HepG2 (cell line): Measurements from ENCODE around the gene CES2.

ENCODE experiments used
- CTCF ChIP-seq: sonication (generic); formaldehyde crosslinking; IDR thresholded peaks from 2 replicates; pipeline ENCODE4 v1.5.0; 2020; ENCODE audit warnings: mild to moderate bottlenecking, missing genetic modification reagents, moderate library complexity
- EP300 ChIP-seq, 3 experiments: sonication (generic) in 1 of 3; formaldehyde crosslinking in 1 of 3; IDR thresholded peaks; 2 replicates each; pipeline versions ENCODE4 v1.5.1 to v1.6.1; 2011 to 2020; ENCODE audit warnings: low read depth in 2 of 3, low read length in 2 of 3, borderline replicate concordance in 1 of 3, improper control_type of control experiment in 1 of 3, mild to moderate bottlenecking in 1 of 3, missing genetic modification reagents in 1 of 3, moderate library complexity in 1 of 3
- POLR2A ChIP-seq, 2 experiments: IDR thresholded peaks; 2 replicates each; pipeline ENCODE4 v1.6.1; 2011; ENCODE audit warnings: low read depth in 2 of 2, low read length in 2 of 2, mild to moderate bottlenecking in 1 of 2, moderate library complexity in 1 of 2; ENCODE audit not compliant: insufficient read depth in 1 of 2
- ZNF652 ChIP-seq: IDR thresholded peaks from 2 replicates; pipeline ENCODE4 v1.6.1; 2016; ENCODE audit warnings: low read depth, borderline replicate concordance
- TF ChIP-seq, protein P1 (sequence below), 2 experiments: IDR thresholded peaks; 2 replicates each; pipeline ENCODE4 v1.6.1; 2011 to 2012; ENCODE audit warnings: low read length in 2 of 2, borderline replicate concordance in 1 of 2, low read depth in 1 of 2, mild to moderate bottlenecking in 1 of 2, moderate library complexity in 1 of 2

DNA sequence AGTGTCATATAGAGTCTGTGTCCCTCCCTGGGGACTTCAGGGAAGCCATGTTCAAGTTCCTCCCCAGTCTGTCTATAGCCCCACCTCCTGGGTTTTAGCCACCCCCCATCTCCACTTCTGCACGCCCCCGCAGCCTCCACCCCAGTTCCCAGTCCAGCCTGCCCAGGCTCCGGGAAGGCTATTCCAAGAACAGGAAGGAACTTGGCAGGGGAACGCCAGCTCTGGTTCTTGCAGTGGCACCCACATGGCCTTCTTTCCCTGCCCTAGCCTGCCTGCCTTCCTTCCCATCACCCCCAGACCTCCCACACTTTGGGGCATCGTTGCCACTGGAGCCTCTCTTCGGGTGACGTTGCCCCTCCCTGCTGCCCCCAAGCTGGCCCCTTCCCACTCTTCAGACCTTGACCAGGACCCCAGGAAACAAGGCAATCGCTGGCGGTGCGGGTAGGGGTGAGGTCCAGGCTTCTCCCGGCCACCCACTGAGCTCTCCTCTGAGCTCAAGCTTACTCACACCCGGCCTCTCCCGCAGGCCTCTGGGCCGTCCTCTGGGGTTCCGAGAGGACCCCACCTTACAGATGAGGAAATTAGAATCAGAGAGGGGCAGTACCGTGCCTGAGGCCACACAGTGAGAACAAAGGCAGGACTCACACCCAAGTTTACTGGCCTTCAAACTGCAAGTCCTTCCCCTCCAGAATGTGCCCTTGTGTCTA, 43.8 kb downstream of the CES2 start:
- TF ChIP-seq, protein P1, sequence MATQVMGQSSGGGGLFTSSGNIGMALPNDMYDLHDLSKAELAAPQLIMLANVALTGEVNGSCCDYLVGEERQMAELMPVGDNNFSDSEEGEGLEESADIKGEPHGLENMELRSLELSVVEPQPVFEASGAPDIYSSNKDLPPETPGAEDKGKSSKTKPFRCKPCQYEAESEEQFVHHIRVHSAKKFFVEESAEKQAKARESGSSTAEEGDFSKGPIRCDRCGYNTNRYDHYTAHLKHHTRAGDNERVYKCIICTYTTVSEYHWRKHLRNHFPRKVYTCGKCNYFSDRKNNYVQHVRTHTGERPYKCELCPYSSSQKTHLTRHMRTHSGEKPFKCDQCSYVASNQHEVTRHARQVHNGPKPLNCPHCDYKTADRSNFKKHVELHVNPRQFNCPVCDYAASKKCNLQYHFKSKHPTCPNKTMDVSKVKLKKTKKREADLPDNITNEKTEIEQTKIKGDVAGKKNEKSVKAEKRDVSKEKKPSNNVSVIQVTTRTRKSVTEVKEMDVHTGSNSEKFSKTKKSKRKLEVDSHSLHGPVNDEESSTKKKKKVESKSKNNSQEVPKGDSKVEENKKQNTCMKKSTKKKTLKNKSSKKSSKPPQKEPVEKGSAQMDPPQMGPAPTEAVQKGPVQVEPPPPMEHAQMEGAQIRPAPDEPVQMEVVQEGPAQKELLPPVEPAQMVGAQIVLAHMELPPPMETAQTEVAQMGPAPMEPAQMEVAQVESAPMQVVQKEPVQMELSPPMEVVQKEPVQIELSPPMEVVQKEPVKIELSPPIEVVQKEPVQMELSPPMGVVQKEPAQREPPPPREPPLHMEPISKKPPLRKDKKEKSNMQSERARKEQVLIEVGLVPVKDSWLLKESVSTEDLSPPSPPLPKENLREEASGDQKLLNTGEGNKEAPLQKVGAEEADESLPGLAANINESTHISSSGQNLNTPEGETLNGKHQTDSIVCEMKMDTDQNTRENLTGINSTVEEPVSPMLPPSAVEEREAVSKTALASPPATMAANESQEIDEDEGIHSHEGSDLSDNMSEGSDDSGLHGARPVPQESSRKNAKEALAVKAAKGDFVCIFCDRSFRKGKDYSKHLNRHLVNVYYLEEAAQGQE (IDR thresholded peaks at IDR 0.05; ENCODE audit: borderline replicate concordance in 1 of 2, low read depth in 1 of 2, low read length in 2 of 2), result no peak
- no peak for TF ChIP-seq EP300 (IDR thresholded peaks at IDR 0.05; ENCODE audit: low read depth in 2 of 2, low read length in 2 of 2)
- TF ChIP-seq EP300 (CRISPR knock-in tag; IDR thresholded peaks at IDR 0.05; ENCODE audit: borderline replicate concordance), result no peak
- TF ChIP-seq CTCF (CRISPR knock-in tag), result no peak
- no peak for TF ChIP-seq ZNF652 (CRISPR knock-in tag)
- TF ChIP-seq POLR2A (IDR thresholded peaks at IDR 0.05; ENCODE audit: insufficient read depth in 1 of 2, low read depth in 2 of 2, low read length in 2 of 2), result no peak
